Transverse colon (tissue), 4 donors: Measurements from ENCODE around the gene WRNIP1. TPM values are rescaled to one million over a fixed set of nuclear protein-coding genes. Genes with fewer than 3 reads are reported as not detected.

Experiments
- DNase-seq: peaks from one replicate; pipeline ENCODE4 v3.0.0-alpha.2; 2019
- H3K27ac ChIP-seq, 4 donors: fragments of 200-600 bp; sonication (generic); 2 replicates each; pipeline ENCODE4 v1.5.1; 2016 to 2018; ENCODE audit warnings: inconsistent platforms in 4 of 4
- H3K27me3 ChIP-seq: fragments of 200-600 bp; sonication (generic); 2 replicates; pipeline ENCODE4 v1.5.1; 2017; ENCODE audit warnings: inconsistent platforms
- H3K36me3 ChIP-seq, 4 donors: fragments of 200-600 bp; sonication (generic); 2 replicates each; pipeline ENCODE4 v1.5.1; 2017 to 2019; ENCODE audit warnings: inconsistent platforms in 4 of 4
- H3K4me1 ChIP-seq, 4 donors: fragments of 200-600 bp; sonication (generic); 2 replicates each; pipeline ENCODE4 v1.5.1; 2017 to 2020; ENCODE audit warnings: inconsistent platforms in 4 of 4
- H3K4me3 ChIP-seq, 4 donors: fragments of 200-600 bp; sonication (generic); 1 replicate in 1 of 4; 2 replicates in 3 of 4; pipeline versions ENCODE4 v1.5.1 to v1.6.1; 2017 to 2019; ENCODE audit warnings: inconsistent platforms in 4 of 4
- H3K9me3 ChIP-seq, 2 donors: fragments of 200-600 bp; sonication (generic); 2 replicates each; pipeline ENCODE4 v1.5.1; 2017 to 2019; ENCODE audit warnings: inconsistent platforms in 2 of 2
- EP300 ChIP-seq: sonication (generic); formaldehyde crosslinking; IDR thresholded peaks from one replicate; pipeline ENCODE4 v1.6.1; 2017; ENCODE audit warnings: antibody characterized with exemption, low read depth
- POLR2A ChIP-seq: fragments of 450-650 bp; IDR thresholded peaks from one replicate; pipeline ENCODE4 v1.6.1; 2016; ENCODE audit warnings: antibody characterized with exemption, mild to moderate bottlenecking, moderate library complexity
- POLR2AphosphoS5 ChIP-seq, 3 donors: sonication (generic); formaldehyde crosslinking; IDR thresholded peaks; one replicate each; pipeline ENCODE4 v1.6.1; 2016; ENCODE audit warnings: antibody characterized with exemption in 3 of 3
- WGBS, 2 donors: methylation state at CpG; one replicate each; pipeline ENCODE4 v1.1.5; 2018; ENCODE audit warnings: low coverage in 1 of 2; 5-methylcytosine and 5-hydroxymethylcytosine counted together
- in situ Hi-C, 4 donors: fragments of 200-750 bp; cut with MboI; loops; one replicate each; pipeline versions ENCODE4 v1.15.0 to v1.15.1; 2017; ENCODE audit warnings: low sequenced_read_pairs in 3 of 4, low pct_ligation_motif_present in 1 of 4, low pct_unique_long_range_greater_than_20kb in 1 of 4
- intact Hi-C: fragments of 100-400 bp; cut with DNase I; formaldehyde crosslinking; loops from one replicate; pipeline ENCODE4 v1.15.1; 2023; ENCODE audit warnings: low total_unique reads
- total RNA-seq, 4 donors: library from RNA; depleted of rRNA; stranded (reverse); fragments of >200 nt; gene quantifications; one replicate each; pipeline ENCODE4 v1.1.0, GENCODE V29; 2016
- TF ChIP-seq, protein P1 (sequence below), 5 experiments: fragments of 200-600 bp in 3 of 5; fragments of 450-650 bp in 2 of 5; sonication (generic) in 3 of 5; IDR thresholded peaks; 1 replicate in 2 of 5; 2 replicates in 3 of 5; pipeline ENCODE4 v1.5.1; 2016 to 2017; ENCODE audit warnings: antibody characterized with exemption in 5 of 5, inconsistent platforms in 3 of 5, mild to moderate bottlenecking in 2 of 5, moderate library complexity in 1 of 5

Gene WRNIP1
- total RNA-seq, 4 donors from 2014 or later: 58.3 to 105 (median 65.8) TPM

- DNase-seq: no peak
- intact Hi-C loops: no loop called here
- WGBS, 2 donors: 76 to 84% methylated on average over 4 to 6 of the region's 6 CpGs
- Histone ChIP-seq H3K4me1 (peaks cover 0 to 38% (median 18%) of the 10 kb centered on the region in 4 donors), H3K36me3 (no peaks in the 10 kb centered on the region), H3K4me3 (no peak overlapping the region), H3K27me3 (no peaks in the 10 kb centered on the region), H3K9me3 (no peaks in the 10 kb centered on the region), H3K27ac (no peak overlapping the region)
- in situ Hi-C loops: no loop called here
- no peak for TF ChIP-seq POLR2AphosphoS5 (IDR thresholded peaks at IDR 0.05)
- TF ChIP-seq, protein P1, sequence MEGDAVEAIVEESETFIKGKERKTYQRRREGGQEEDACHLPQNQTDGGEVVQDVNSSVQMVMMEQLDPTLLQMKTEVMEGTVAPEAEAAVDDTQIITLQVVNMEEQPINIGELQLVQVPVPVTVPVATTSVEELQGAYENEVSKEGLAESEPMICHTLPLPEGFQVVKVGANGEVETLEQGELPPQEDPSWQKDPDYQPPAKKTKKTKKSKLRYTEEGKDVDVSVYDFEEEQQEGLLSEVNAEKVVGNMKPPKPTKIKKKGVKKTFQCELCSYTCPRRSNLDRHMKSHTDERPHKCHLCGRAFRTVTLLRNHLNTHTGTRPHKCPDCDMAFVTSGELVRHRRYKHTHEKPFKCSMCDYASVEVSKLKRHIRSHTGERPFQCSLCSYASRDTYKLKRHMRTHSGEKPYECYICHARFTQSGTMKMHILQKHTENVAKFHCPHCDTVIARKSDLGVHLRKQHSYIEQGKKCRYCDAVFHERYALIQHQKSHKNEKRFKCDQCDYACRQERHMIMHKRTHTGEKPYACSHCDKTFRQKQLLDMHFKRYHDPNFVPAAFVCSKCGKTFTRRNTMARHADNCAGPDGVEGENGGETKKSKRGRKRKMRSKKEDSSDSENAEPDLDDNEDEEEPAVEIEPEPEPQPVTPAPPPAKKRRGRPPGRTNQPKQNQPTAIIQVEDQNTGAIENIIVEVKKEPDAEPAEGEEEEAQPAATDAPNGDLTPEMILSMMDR (IDR thresholded peaks at IDR 0.05): no peak
- TF ChIP-seq EP300: no peak
Measured at GRCh38 chr6:2827142-2827541, 61.9 kb downstream of the WRNIP1 start.

GRCh38 chr6:2828629-2829028 is 63.4 kb downstream of the WRNIP1 start:
- no peaks in the 10 kb centered on the region for H3K9me3 ChIP-seq
- TF ChIP-seq POLR2A: no peak
- H3K4me3 ChIP-seq: no peak overlapping the region
- in situ Hi-C loops: no loop called here
- intact Hi-C loops: no loop called here
- no peaks in the 10 kb centered on the region for H3K27me3 ChIP-seq
- DNase-seq: no peak
- 76 to 78% methylated on average over 4 of the region's 4 CpGs for WGBS, 2 donors
- H3K36me3 ChIP-seq: peaks cover 0 to 12% (median 4%) of the 10 kb centered on the region in 4 donors
- no peak overlapping the region for H3K27ac ChIP-seq
- H3K4me1 ChIP-seq: peaks cover 0 to 25% (median 13%) of the 10 kb centered on the region in 4 donors

DNA sequence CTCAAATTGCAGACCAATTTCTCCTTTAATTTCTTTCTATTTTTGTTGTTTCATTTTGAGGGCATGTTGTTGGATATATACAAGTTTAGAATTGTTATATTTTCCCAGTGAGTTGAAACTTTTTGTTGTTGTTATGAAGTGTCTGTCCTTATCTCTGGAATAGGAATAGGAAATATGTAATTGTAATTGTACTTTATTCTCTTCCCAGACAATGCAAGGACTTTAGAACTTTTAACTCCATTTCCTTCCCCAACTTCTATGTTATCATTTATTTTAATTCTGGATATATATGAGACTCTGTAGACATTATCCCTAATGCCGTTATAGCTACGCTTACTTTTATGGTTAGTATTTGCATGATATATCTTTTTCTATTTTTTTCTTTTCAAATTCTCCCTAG is 64.1 kb downstream of the WRNIP1 start:
- in situ Hi-C loops: no loop called here
- intact Hi-C loops: no loop called here
- TF ChIP-seq EP300 (no peak), POLR2AphosphoS5 (IDR thresholded peaks at IDR 0.05) (no peak)
- TF ChIP-seq, protein P1 (IDR thresholded peaks at IDR 0.05): no peak
- H3K36me3 ChIP-seq: peaks cover 0 to 12% (median 4%) of the 10 kb centered on the region in 4 donors
- peaks cover 0 to 19% (median 7%) of the 10 kb centered on the region in 4 donors for H3K4me1 ChIP-seq
- DNase-seq: no peak
- 66 to 92% methylated on average over 2 of the region's 2 CpGs for WGBS, 2 donors
- H3K27me3 ChIP-seq: no peaks in the 10 kb centered on the region
- H3K4me3 ChIP-seq: no peak overlapping the region
- H3K9me3 ChIP-seq: no peaks in the 10 kb centered on the region
- no peak overlapping the region for H3K27ac ChIP-seq

DNA sequence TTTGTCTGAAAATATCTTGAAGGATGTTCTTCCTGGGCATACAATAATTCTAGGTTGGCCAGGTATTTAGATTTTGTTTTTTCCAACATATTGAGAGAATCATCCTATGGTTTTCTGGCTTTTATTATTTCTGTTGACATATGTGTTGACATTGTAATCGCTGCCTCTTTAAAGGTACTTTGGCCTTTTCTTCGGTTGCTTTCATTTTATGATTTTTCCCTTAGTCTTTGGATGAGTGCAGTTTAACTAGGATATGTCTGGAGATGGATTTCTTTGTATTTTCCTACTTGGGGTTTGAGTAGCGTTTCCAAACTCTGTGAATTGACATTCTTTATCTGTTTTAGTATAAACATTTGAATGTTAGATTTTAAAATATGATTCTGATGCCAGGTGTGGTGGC is 65.0 kb downstream of the WRNIP1 start:
- H3K4me1 ChIP-seq: peaks cover 0 to 16% (median 4%) of the 10 kb centered on the region in 4 donors
- no peak overlapping the region for H3K4me3 ChIP-seq
- 14 to 51% methylated on average over 2 to 3 of the region's 3 CpGs for WGBS, 2 donors
- intact Hi-C loops: no loop called here
- H3K9me3 ChIP-seq: no peaks in the 10 kb centered on the region
- no peak for DNase-seq
- TF ChIP-seq, protein P1 (IDR thresholded peaks at IDR 0.05): no peak
- no peak for TF ChIP-seq POLR2A
- TF ChIP-seq POLR2AphosphoS5 (IDR thresholded peaks at IDR 0.05): no peak
- no peak for TF ChIP-seq EP300
- no peaks in the 10 kb centered on the region for H3K27me3 ChIP-seq
- in situ Hi-C loops: no loop called here
- H3K36me3 ChIP-seq: peaks cover 0 to 17% (median 8%) of the 10 kb centered on the region in 4 donors
- H3K27ac ChIP-seq: no peak overlapping the region

GRCh38 chr6:2831392-2831791 is 66.2 kb downstream of the WRNIP1 start:
- Histone ChIP-seq H3K27me3 (no peaks in the 10 kb centered on the region), H3K36me3 (peaks cover 0 to 29% (median 14%) of the 10 kb centered on the region in 4 donors), H3K27ac (no peak overlapping the region), H3K9me3 (no peaks in the 10 kb centered on the region), H3K4me3 (no peak overlapping the region), H3K4me1 (peaks cover 0 to 16% (median 4%) of the 10 kb centered on the region in 4 donors)
- 94 to 100% methylated on average over 1 to 2 of the region's 2 CpGs for WGBS, 2 donors
- no peak for DNase-seq
- in situ Hi-C loops (no loop called here), intact Hi-C loops (no loop called here)
- TF ChIP-seq, protein P1 (IDR thresholded peaks at IDR 0.05): no peak
- TF ChIP-seq EP300 (no peak), POLR2AphosphoS5 (IDR thresholded peaks at IDR 0.05) (no peak), POLR2A (no peak)
